HL-60 (cell line): ENCODE data around the gene TMEM201.
A peak's percentile ranks its signal among the peaks of the same experiment; 100 is the strongest.

ENCODE experiments used
- DNase-seq, 2 experiments: peaks; one replicate each; pipeline ENCODE4 v3.0.0-alpha.2; 2010 to 2020; ENCODE audit warnings: low read depth in 1 of 2, low spot score in 1 of 2
- H3K27ac ChIP-seq: fragments of 250-450 bp; sonication (Bioruptor Pico); replicated peaks from 2 replicates; pipeline ENCODE4 v1.5.1; 2020; ENCODE audit warnings: mild to moderate bottlenecking, moderate library complexity
- H3K27me3 ChIP-seq: fragments of 250-450 bp; sonication (Bioruptor Pico); 2 replicates; pipeline ENCODE4 v1.5.1; 2021; ENCODE audit warnings: mild to moderate bottlenecking, moderate library complexity; ENCODE audit not compliant: insufficient read depth, poor library complexity, severe bottlenecking
- H3K4me3 ChIP-seq: replicated peaks from 2 replicates; pipeline ENCODE4 v1.5.1; 2011; ENCODE audit warnings: mild to moderate bottlenecking, control low read depth, low read length; ENCODE audit not compliant: insufficient read depth
- CTCF ChIP-seq: IDR thresholded peaks from one replicate; pipeline ENCODE4 v1.5.1; 2011; ENCODE audit warnings: low read length, control low read depth, inconsistent platforms; ENCODE audit not compliant: insufficient read depth
- GABPA ChIP-seq: IDR thresholded peaks from 2 replicates; pipeline ENCODE4 v1.6.1; 2012; ENCODE audit warnings: low read depth
- POLR2AphosphoS5 ChIP-seq: IDR thresholded peaks from 2 replicates; pipeline ENCODE4 v1.6.1; 2012; ENCODE audit warnings: low read depth
- REST ChIP-seq: IDR thresholded peaks from 2 replicates; pipeline ENCODE4 v1.6.1; 2012; ENCODE audit warnings: low read depth; ENCODE audit not compliant: insufficient replicate concordance
- SPI1 ChIP-seq: IDR thresholded peaks from 2 replicates; pipeline ENCODE4 v1.6.1; 2012; ENCODE audit warnings: low read depth, mild to moderate bottlenecking, borderline replicate concordance
- long read RNA-seq: library from polyadenylated mRNA; unstranded; transcript quantifications from one replicate; pipeline ENCODE4 v2.0.0, GENCODE V29; 2020

The TMEM201 gene
- long read RNA-seq, transcript TMEM201-201 (6 exons, 3,851 nt), result minor isoform, 6 of 34 reads
- long read RNA-seq, transcript TMEM201-202 (11 exons, 3,776 nt), result major isoform, 7 of 34 reads
- long read RNA-seq, partial matches to known transcripts, result 7 of 34 reads
- long read RNA-seq, other reads (novel, unspliced or antisense), result 14 of 34 reads

GRCh38 chr1:9588551-9589143, at the start of gene TMEM201:
Gene TMEM201, plus strand, starts transcription at chr1:9588911. Its CDS starts 20 bp downstream, at chr1:9588931.
- Histone ChIP-seq H3K27ac (peak within 1 kb of the TSS; percentile 56), H3K4me3 (peak within 1 kb of the TSS; percentile 73), H3K27me3 (no peaks in the 10 kb centered on the region)
- peak; percentile 82 to 89 for DNase-seq
- no peak for TF ChIP-seq SPI1
- TF ChIP-seq CTCF, result peak; percentile 58

GRCh38 chr1:9539165-9539828, 49.4 kb upstream of the TMEM201 start, which contains the start of gene SLC25A33:
Gene SLC25A33, plus strand, starts transcription at chr1:9539465. Its CDS starts 227 bp downstream, at chr1:9539692.
- TF ChIP-seq REST (no peak), SPI1 (no peak), POLR2AphosphoS5 (peak; percentile 32)
- DNase-seq, result peak; percentile 94 to 98
- H3K27ac ChIP-seq, result peak within 1 kb of the TSS; percentile 76
- H3K4me3 ChIP-seq, result peak within 1 kb of the TSS; percentile 93
- no peaks in the 10 kb centered on the region for H3K27me3 ChIP-seq

- Histone ChIP-seq H3K27me3 (no peaks in the 10 kb centered on the region), H3K4me3 (peak overlapping the region; percentile 93), H3K27ac (peak overlapping the region; percentile 76)
- TF ChIP-seq REST, result no peak
- TF ChIP-seq GABPA, result no peak; the same call in 1 of the 2 replicates
- peak; percentile 65 for TF ChIP-seq SPI1
- 0 out of 2 replicates have a peak, but pooled peaks have one; percentile 11 for TF ChIP-seq POLR2AphosphoS5
- TF ChIP-seq CTCF, result no peak
- peak; percentile 50 to 60 for DNase-seq
Measured at GRCh38 chr1:9539829-9540550, 48.7 kb upstream of the TMEM201 start.

GRCh38 chr1:9542430-9542829, 46.3 kb upstream of the TMEM201 start:
- DNase-seq, result peak in 1 of 2 experiments; percentile 42
- Histone ChIP-seq H3K27ac (no peak overlapping the region), H3K27me3 (no peaks in the 10 kb centered on the region), H3K4me3 (no peak overlapping the region)
- TF ChIP-seq CTCF (no peak), REST (no peak), SPI1 (no peak), GABPA (no peak), POLR2AphosphoS5 (no peak)
